AG04450 (cell line): ENCODE data around the gene MPHOSPH8. TPM values are rescaled to one million over a fixed set of nuclear protein-coding genes. Genes with fewer than 3 reads are reported as not detected.

Experiments
- CTCF ChIA-PET: fragments of 300-600, 350-600 bp; formaldehyde crosslinking; extraction: SDS; loops from one replicate; lab custom pipeline; 2022; ENCODE audit warnings: antibody characterized with exemption, inconsistent platforms; lab: Charles Lee
- POLR2A ChIA-PET: fragments of 350-600 bp; formaldehyde crosslinking; extraction: SDS; loops from one replicate; lab custom pipeline; 2021; ENCODE audit warnings: antibody characterized with exemption, inconsistent platforms; lab: Yijun Ruan, JAX
- DNase-seq: peaks from one replicate; pipeline ENCODE4 v3.0.0-alpha.2; 2011; ENCODE audit warnings: low read depth, low spot score
- H3K27ac ChIP-seq: one replicate; pipeline ENCODE4 v1.5.1; 2012; ENCODE audit warnings: low read depth, low read length, control low read depth
- H3K27me3 ChIP-seq: one replicate; pipeline ENCODE4 v1.6.0; 2012; ENCODE audit warnings: low read length; ENCODE audit not compliant: control insufficient read depth, insufficient read depth
- H3K4me3 ChIP-seq: 2 replicates; pipeline ENCODE4 v1.5.1; 2011; ENCODE audit warnings: mild to moderate bottlenecking, low read depth, low read length, control low read depth
- H3K9me3 ChIP-seq: 2 replicates; pipeline ENCODE4 v1.5.1; 2012; ENCODE audit warnings: low read length; ENCODE audit not compliant: control insufficient read depth, insufficient read depth
- CTCF ChIP-seq: IDR thresholded peaks from 2 replicates; pipeline ENCODE4 v1.5.1; 2011; ENCODE audit warnings: low read depth, low read length, control low read depth, inconsistent platforms
- polyA minus RNA-seq: library from RNA; depleted of rRNA, polyadenylated mRNA; stranded (reverse); fragments of >200 nt; gene quantifications from 2 replicates; pipeline ENCODE4 v1.2.3, GENCODE V29; 2011; rRNA and poly(A)+ RNA removed
- polyA plus RNA-seq: library from polyadenylated mRNA; depleted of rRNA; stranded (reverse); fragments of >200 nt; gene quantifications from 2 replicates; pipeline ENCODE4 v1.2.3, GENCODE V29; 2011; rRNA removed

The MPHOSPH8 gene
- polyA plus RNA-seq (19.7 and 24.8 TPM in 2 replicates), polyA minus RNA-seq (6.0 and 8.0 TPM in 2 replicates)

GRCh38 chr13:19633479-19634255 lies at the start of gene MPHOSPH8:
MPHOSPH8 (plus strand) TSS chr13:19633659; CDS start chr13:19633749, 90 bp downstream.
- peak within 1 kb of the TSS; percentile 93 for H3K4me3 ChIP-seq
- H3K27ac ChIP-seq, result peak within 1 kb of the TSS; percentile 76
- H3K27me3 ChIP-seq, result no peaks in the 10 kb centered on the region
- TF ChIP-seq CTCF, result no peak
- ChIA-PET POLR2A (interaction anchor here (0.5 to 1.5 kb wide), 2 partner anchors 31 to 165 kb away, joined by 3 to 7 read pairs; no protein-coding TSS in a partner anchor), CTCF (interaction anchor here (0.6 to 1.5 kb wide), 5 partner anchors 15 to 369 kb away, joined by 3 to 9 read pairs (median 3); no protein-coding TSS in a partner anchor)
- peak; percentile 93 for DNase-seq
- no peaks in the 10 kb centered on the region; the same call in none of the 2 replicates for H3K9me3 ChIP-seq

- no peaks in the 10 kb centered on the region; the same call in 1 of the 2 replicates for H3K9me3 ChIP-seq
- no peak overlapping the region for H3K27ac ChIP-seq
- H3K4me3 ChIP-seq, result no peak overlapping the region
- CTCF ChIA-PET, result interaction anchor here (0.7 to 1.7 kb wide), 5 partner anchors 10 to 301 kb away, joined by 3 to 7 read pairs (median 5); no protein-coding TSS in a partner anchor
- H3K27me3 ChIP-seq, result peaks cover 2% of the 10 kb centered on the region
- TF ChIP-seq CTCF, result no peak
- POLR2A ChIA-PET, result no interaction called here
- DNase-seq, result no peak
These were observed 46.4 kb upstream of the MPHOSPH8 start for GRCh38 chr13:19586904-19587634.

GRCh38 chr13:19587635-19588300 lies 45.7 kb upstream of the MPHOSPH8 start:
- Histone ChIP-seq H3K27ac (no peak overlapping the region), H3K4me3 (no peak overlapping the region), H3K27me3 (peaks cover 2% of the 10 kb centered on the region), H3K9me3 (no peaks in the 10 kb centered on the region; the same call in 1 of the 2 replicates)
- ChIA-PET POLR2A (no interaction called here), CTCF (interaction anchor here (0.7 to 1.7 kb wide), 5 partner anchors 9 to 301 kb away, joined by 3 to 7 read pairs (median 5); no protein-coding TSS in a partner anchor)
- DNase-seq, result no peak
- TF ChIP-seq CTCF, result peak; percentile 54

GRCh38 chr13:19589312-19589711 lies 44.1 kb upstream of the MPHOSPH8 start:
- Histone ChIP-seq H3K9me3 (no peaks in the 10 kb centered on the region; the same call in 1 of the 2 replicates), H3K4me3 (no peak overlapping the region), H3K27ac (no peak overlapping the region), H3K27me3 (peaks cover 2% of the 10 kb centered on the region)
- DNase-seq, result no peak
- ChIA-PET CTCF (interaction anchor here (1.2 to 1.4 kb wide), 2 partner anchors 29 to 30 kb away, joined by 4 to 10 read pairs; no protein-coding TSS in a partner anchor), POLR2A (no interaction called here)
- no peak for TF ChIP-seq CTCF
